H1 (cell line): ENCODE data around the gene CSPG5. TPM values are rescaled to one million over a fixed set of nuclear protein-coding genes. Genes with fewer than 3 reads are reported as not detected.

Experiments used
- polyA plus RNA-seq, 7 experiments: library from polyadenylated mRNA; depleted of rRNA in 3 of 7; stranded (reverse) in 5 of 7; unstranded in 2 of 7; fragments of >200 nt in 5 of 7; fragments of 200-250 nt in 2 of 7; gene quantifications; 1 replicate in 5 of 7; 2 replicates in 1 of 7; 4 replicates in 1 of 7; pipeline versions ENCODE4 v1.2.1 to v1.2.3, GENCODE V29; 2011 to 2013; ENCODE audit warnings: missing spikeins in 2 of 7, mixed read lengths in 2 of 7
- total RNA-seq: library from RNA; stranded (reverse); fragmentation: NEBNext Ultra II Directional; extraction: Animal tissue kit (Norgen Biotek cat#: 25700); gene quantifications from 2 replicates; pipeline ENCODE4 v1.2.1, GENCODE V29; 2021
- TF ChIP-seq, protein P1 (sequence below): IDR thresholded peaks from 2 replicates; pipeline ENCODE4 v1.6.1; 2011; ENCODE audit warnings: low read depth, mild to moderate bottlenecking, low read length; ENCODE audit not compliant: insufficient read depth

CSPG5 gene
- total and polyA plus RNA-seq, 2 of the 8 experiments (the other 6 are each of a cell fraction or from before 2014, with no cell fraction given): 2.1 to 7.4 TPM

DNA sequence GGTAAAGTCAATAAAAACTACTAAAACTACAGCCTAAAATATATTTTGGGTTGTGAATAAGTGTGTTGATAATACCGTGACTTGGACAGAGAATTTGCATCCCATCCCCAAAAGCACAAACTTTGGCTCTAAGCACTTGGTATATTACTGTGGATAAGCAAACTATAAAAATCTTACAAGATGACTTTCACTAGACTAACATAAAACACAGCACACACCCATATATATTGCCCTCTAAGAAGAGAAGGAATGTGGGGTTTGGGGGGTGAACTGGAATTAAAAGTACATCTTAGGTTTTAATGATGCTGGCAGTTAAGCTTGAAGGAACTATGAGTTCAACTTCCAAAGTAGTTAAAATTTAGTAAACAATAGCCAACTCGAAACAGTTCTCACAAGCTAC is 28.7 kb upstream of the CSPG5 start (continued):
- TF ChIP-seq, protein P1, sequence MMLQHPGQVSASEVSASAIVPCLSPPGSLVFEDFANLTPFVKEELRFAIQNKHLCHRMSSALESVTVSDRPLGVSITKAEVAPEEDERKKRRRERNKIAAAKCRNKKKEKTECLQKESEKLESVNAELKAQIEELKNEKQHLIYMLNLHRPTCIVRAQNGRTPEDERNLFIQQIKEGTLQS: no peak
